Measurements from ENCODE around the gene AXL.

Gene AXL

DNA sequence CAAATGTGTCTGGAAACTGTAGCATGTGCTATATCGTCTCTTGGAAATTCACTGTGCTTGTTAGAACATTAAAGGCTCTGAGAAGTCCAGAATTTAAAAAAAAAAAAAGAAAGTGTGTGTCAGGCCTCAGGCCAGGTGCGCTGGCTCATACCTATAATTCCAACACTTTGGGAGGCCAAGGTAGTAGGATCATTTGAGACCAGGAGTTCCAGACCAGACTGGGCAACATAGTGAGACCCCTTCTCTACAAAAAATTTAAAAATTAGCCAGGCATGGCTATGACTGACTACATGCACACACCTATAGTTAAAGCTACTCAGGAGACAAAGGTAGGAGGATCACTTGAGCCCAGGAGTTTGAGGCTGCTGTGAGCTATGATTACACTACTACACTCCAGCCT is 50.0 kb downstream of the AXL start:
- Histone ChIP-seq H3K9ac (ENCODE audit: low read depth, low read length, poor library complexity) (no peak overlapping the region), H3K18ac (ENCODE audit: low read length) (no peak overlapping the region), H4K91ac (ENCODE audit: low read depth, low read length, poor library complexity) (no peak overlapping the region), H4K8ac (ENCODE audit: low read depth, low read length) (no peak overlapping the region), H3K4ac (ENCODE audit: low read length) (no peak overlapping the region), H3K4me2 (ENCODE audit: insufficient read depth, low read length, poor library complexity, severe bottlenecking) (no peak overlapping the region), H3K36me3 (replicated peaks in 1 of 2; ENCODE audit: control insufficient read depth in 2 of 2, insufficient read depth in 2 of 2, low read length in 2 of 2) (peaks cover 46 to 79% of the 10 kb centered on the region in 2 donors), H3K14ac (ENCODE audit: low read length) (no peak overlapping the region), H2BK120ac (ENCODE audit: low read depth, low read length) (no peak overlapping the region), H2BK5ac (ENCODE audit: low read length) (no peak overlapping the region), H2BK15ac (ENCODE audit: low read length) (no peak overlapping the region), H3K27me3 (ENCODE audit: control insufficient read depth in 3 of 3, insufficient read depth in 3 of 3, low read depth in 1 of 3, low read length in 3 of 3) (no peaks in the 10 kb centered on the region), H3K79me1 (ENCODE audit: low read depth, low read length) (peaks cover 3% of the 10 kb centered on the region), H3K23ac (ENCODE audit: low read depth, low read length, poor library complexity) (no peak overlapping the region), H3K27ac (replicated peaks; ENCODE audit: low read length) (no peak overlapping the region), H3K9me3 (replicated peaks in 1 of 2; ENCODE audit: control insufficient read depth in 2 of 2, insufficient read depth in 1 of 2, low read depth in 1 of 2, low read length in 2 of 2) (no peaks in the 10 kb centered on the region), H3K4me3 (ENCODE audit: low read length in 2 of 2) (no peak overlapping the region), H2BK12ac (ENCODE audit: low read length) (no peak overlapping the region), H2AK5ac (ENCODE audit: low read depth, low read length) (no peak overlapping the region), H2AFZ (ENCODE audit: low read length) (no peak overlapping the region), H3K4me1 (ENCODE audit: control insufficient read depth in 2 of 2, insufficient read depth in 1 of 2, low read depth in 1 of 2, low read length in 2 of 2) (peaks cover 8 to 9% of the 10 kb centered on the region in 2 donors)
- WGBS, 2 donors (ENCODE audit: extremely low coverage in 2 of 2, insufficient read length in 2 of 2, insufficient replicate concordance in 1 of 2): no CpG with 5 or more reads among the region's 2 CpGs
- DNase-seq (ENCODE audit: low spot score): no peak

DNA sequence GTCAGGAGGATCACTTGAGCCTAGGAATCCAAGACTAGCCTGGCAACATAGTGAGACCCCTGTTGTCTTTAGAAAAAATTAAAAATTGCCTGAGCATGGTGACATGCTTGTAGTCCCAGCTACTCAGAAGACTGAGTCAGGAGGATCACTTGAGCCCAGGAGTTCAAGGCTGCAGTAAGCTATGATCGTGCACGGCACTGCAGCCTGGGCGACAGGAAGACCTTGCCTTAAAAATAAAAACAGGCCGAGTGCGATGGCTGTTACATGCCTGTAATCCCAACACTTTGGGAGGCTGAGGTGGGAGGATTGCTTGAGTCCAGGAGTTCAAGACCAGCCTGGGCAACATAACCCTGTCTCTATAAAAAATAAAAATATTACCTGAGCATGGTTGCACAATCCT is 50.5 kb downstream of the AXL start:
- no CpG with 5 or more reads among the region's 5 CpGs for WGBS, 2 donors (ENCODE audit: extremely low coverage in 2 of 2, insufficient read length in 2 of 2, insufficient replicate concordance in 1 of 2)
- Histone ChIP-seq H2BK5ac (ENCODE audit: low read length) (no peak overlapping the region), H4K91ac (ENCODE audit: low read depth, low read length, poor library complexity) (no peak overlapping the region), H3K9me3 (replicated peaks in 1 of 2; ENCODE audit: control insufficient read depth in 2 of 2, insufficient read depth in 1 of 2, low read depth in 1 of 2, low read length in 2 of 2) (no peaks in the 10 kb centered on the region), H3K27ac (replicated peaks; ENCODE audit: low read length) (no peak overlapping the region), H3K4me2 (ENCODE audit: insufficient read depth, low read length, poor library complexity, severe bottlenecking) (no peak overlapping the region), H4K8ac (ENCODE audit: low read depth, low read length) (no peak overlapping the region), H2BK15ac (ENCODE audit: low read length) (no peak overlapping the region), H3K27me3 (ENCODE audit: control insufficient read depth in 3 of 3, insufficient read depth in 3 of 3, low read depth in 1 of 3, low read length in 3 of 3) (no peaks in the 10 kb centered on the region), H2AFZ (ENCODE audit: low read length) (no peak overlapping the region), H3K79me1 (ENCODE audit: low read depth, low read length) (peaks cover 3% of the 10 kb centered on the region), H3K4ac (ENCODE audit: low read length) (no peak overlapping the region), H3K4me1 (ENCODE audit: control insufficient read depth in 2 of 2, insufficient read depth in 1 of 2, low read depth in 1 of 2, low read length in 2 of 2) (peaks cover 8 to 9% of the 10 kb centered on the region in 2 donors), H2AK5ac (ENCODE audit: low read depth, low read length) (no peak overlapping the region), H3K14ac (ENCODE audit: low read length) (no peak overlapping the region), H3K18ac (ENCODE audit: low read length) (no peak overlapping the region), H3K23ac (ENCODE audit: low read depth, low read length, poor library complexity) (no peak overlapping the region), H3K9ac (ENCODE audit: low read depth, low read length, poor library complexity) (no peak overlapping the region), H3K36me3 (replicated peaks in 1 of 2; ENCODE audit: control insufficient read depth in 2 of 2, insufficient read depth in 2 of 2, low read length in 2 of 2) (peaks cover 51 to 84% of the 10 kb centered on the region in 2 donors), H2BK120ac (ENCODE audit: low read depth, low read length) (no peak overlapping the region), H3K4me3 (ENCODE audit: low read length in 2 of 2) (no peak overlapping the region), H2BK12ac (ENCODE audit: low read length) (no peak overlapping the region)
- no peak for DNase-seq (ENCODE audit: low spot score)

DNA sequence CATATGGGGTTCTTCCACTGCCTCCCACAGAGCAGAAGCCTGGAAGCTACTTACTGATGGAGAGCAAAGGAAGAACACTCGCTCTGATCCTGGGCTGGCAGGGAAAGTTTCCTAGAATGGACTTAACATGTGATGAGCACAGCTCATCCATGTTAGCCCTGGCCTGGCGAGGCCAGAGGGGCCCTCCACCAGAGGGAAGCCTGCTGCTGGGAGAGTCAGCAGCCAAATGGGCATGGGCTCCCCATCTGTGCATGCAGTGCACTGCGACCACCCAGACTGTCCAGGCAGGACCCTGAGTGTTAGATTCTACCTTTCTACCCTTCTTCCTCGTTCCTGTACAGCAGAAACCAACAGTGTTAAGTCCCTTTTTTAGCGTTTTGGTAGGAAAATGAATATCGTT is 54.1 kb downstream of the AXL start:
- H3K4me3 ChIP-seq (ENCODE audit: low read length in 2 of 2): no peak overlapping the region
- H3K4me1 ChIP-seq (ENCODE audit: control insufficient read depth in 2 of 2, insufficient read depth in 1 of 2, low read depth in 1 of 2, low read length in 2 of 2): no peaks in the 10 kb centered on the region
- no peak overlapping the region for H3K18ac ChIP-seq (ENCODE audit: low read length)
- no peak overlapping the region for H3K14ac ChIP-seq (ENCODE audit: low read length)
- peaks cover 3% of the 10 kb centered on the region for H3K79me1 ChIP-seq (ENCODE audit: low read depth, low read length)
- no peak overlapping the region for H3K4ac ChIP-seq (ENCODE audit: low read length)
- no peak overlapping the region for H3K23ac ChIP-seq (ENCODE audit: low read depth, low read length, poor library complexity)
- H3K9ac ChIP-seq (ENCODE audit: low read depth, low read length, poor library complexity): no peak overlapping the region
- no peak overlapping the region for H4K91ac ChIP-seq (ENCODE audit: low read depth, low read length, poor library complexity)
- DNase-seq (ENCODE audit: low spot score): no peak
- no peak overlapping the region for H2BK120ac ChIP-seq (ENCODE audit: low read depth, low read length)
- H3K4me2 ChIP-seq (ENCODE audit: insufficient read depth, low read length, poor library complexity, severe bottlenecking): no peak overlapping the region
- H3K27ac ChIP-seq (replicated peaks; ENCODE audit: low read length): no peak overlapping the region
- H2BK15ac ChIP-seq (ENCODE audit: low read length): no peak overlapping the region
- no peaks in the 10 kb centered on the region for H3K27me3 ChIP-seq (ENCODE audit: control insufficient read depth in 3 of 3, insufficient read depth in 3 of 3, low read depth in 1 of 3, low read length in 3 of 3)
- H2BK12ac ChIP-seq (ENCODE audit: low read length): no peak overlapping the region
- H3K36me3 ChIP-seq (replicated peaks in 1 of 2; ENCODE audit: control insufficient read depth in 2 of 2, insufficient read depth in 2 of 2, low read length in 2 of 2): peaks cover 71 to 98% of the 10 kb centered on the region in 2 donors
- H3K9me3 ChIP-seq (replicated peaks in 1 of 2; ENCODE audit: control insufficient read depth in 2 of 2, insufficient read depth in 1 of 2, low read depth in 1 of 2, low read length in 2 of 2): no peaks in the 10 kb centered on the region
- H2AK5ac ChIP-seq (ENCODE audit: low read depth, low read length): no peak overlapping the region
- H2AFZ ChIP-seq (ENCODE audit: low read length): no peak overlapping the region
- no peak overlapping the region for H4K8ac ChIP-seq (ENCODE audit: low read depth, low read length)
- no peak overlapping the region for H2BK5ac ChIP-seq (ENCODE audit: low read length)
- no CpG with 5 or more reads among the region's 6 CpGs for WGBS, 2 donors (ENCODE audit: extremely low coverage in 2 of 2, insufficient read length in 2 of 2, insufficient replicate concordance in 1 of 2)

DNA sequence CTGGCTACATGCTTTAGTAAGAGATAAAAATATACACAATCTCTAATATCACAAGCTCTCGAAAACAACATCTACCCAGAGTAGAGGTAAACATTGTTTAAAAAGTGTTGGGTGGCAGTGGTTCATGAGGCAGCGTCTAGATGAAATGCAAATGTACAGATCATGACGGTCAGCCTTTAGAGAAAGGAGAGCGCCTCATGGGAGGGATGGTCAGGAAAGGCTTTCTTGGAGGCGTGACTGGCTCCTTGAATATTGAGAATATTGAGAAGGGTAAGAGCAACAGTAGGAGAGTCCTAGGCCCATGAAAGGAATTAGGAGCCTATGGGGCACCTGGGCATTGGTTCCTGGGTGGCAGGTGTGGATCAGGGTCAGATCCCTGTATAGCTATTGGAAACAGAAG is 55.8 kb downstream of the AXL start:
- peaks cover 74 to 98% of the 10 kb centered on the region in 2 donors for H3K36me3 ChIP-seq (replicated peaks in 1 of 2; ENCODE audit: control insufficient read depth in 2 of 2, insufficient read depth in 2 of 2, low read length in 2 of 2)
- no peak overlapping the region for H3K14ac ChIP-seq (ENCODE audit: low read length)
- H4K8ac ChIP-seq (ENCODE audit: low read depth, low read length): no peak overlapping the region
- H2AK5ac ChIP-seq (ENCODE audit: low read depth, low read length): no peak overlapping the region
- H2BK15ac ChIP-seq (ENCODE audit: low read length): no peak overlapping the region
- no peaks in the 10 kb centered on the region for H3K79me1 ChIP-seq (ENCODE audit: low read depth, low read length)
- no peaks in the 10 kb centered on the region for H3K9me3 ChIP-seq (replicated peaks in 1 of 2; ENCODE audit: control insufficient read depth in 2 of 2, insufficient read depth in 1 of 2, low read depth in 1 of 2, low read length in 2 of 2)
- H3K23ac ChIP-seq (ENCODE audit: low read depth, low read length, poor library complexity): no peak overlapping the region
- H2BK12ac ChIP-seq (ENCODE audit: low read length): no peak overlapping the region
- H3K18ac ChIP-seq (ENCODE audit: low read length): no peak overlapping the region
- H3K27ac ChIP-seq (replicated peaks; ENCODE audit: low read length): no peak overlapping the region
- no peaks in the 10 kb centered on the region for H3K4me1 ChIP-seq (ENCODE audit: control insufficient read depth in 2 of 2, insufficient read depth in 1 of 2, low read depth in 1 of 2, low read length in 2 of 2)
- no peak overlapping the region for H2BK5ac ChIP-seq (ENCODE audit: low read length)
- H2BK120ac ChIP-seq (ENCODE audit: low read depth, low read length): no peak overlapping the region
- no peak for DNase-seq (ENCODE audit: low spot score)
- H4K91ac ChIP-seq (ENCODE audit: low read depth, low read length, poor library complexity): no peak overlapping the region
- H3K4ac ChIP-seq (ENCODE audit: low read length): no peak overlapping the region
- no peaks in the 10 kb centered on the region for H3K27me3 ChIP-seq (ENCODE audit: control insufficient read depth in 3 of 3, insufficient read depth in 3 of 3, low read depth in 1 of 3, low read length in 3 of 3)
- no peak overlapping the region for H3K4me2 ChIP-seq (ENCODE audit: insufficient read depth, low read length, poor library complexity, severe bottlenecking)
- no CpG with 5 or more reads among the region's 5 CpGs for WGBS, 2 donors (ENCODE audit: extremely low coverage in 2 of 2, insufficient read length in 2 of 2, insufficient replicate concordance in 1 of 2)
- no peak overlapping the region for H3K4me3 ChIP-seq (ENCODE audit: low read length in 2 of 2)
- H3K9ac ChIP-seq (ENCODE audit: low read depth, low read length, poor library complexity): no peak overlapping the region
- no peak overlapping the region for H2AFZ ChIP-seq (ENCODE audit: low read length)

Measured in neuronal stem cell (in vitro differentiated cells).